ENCODE data around the gene SPIB. TPM values are rescaled to one million over a fixed set of nuclear protein-coding genes. Genes with fewer than 3 reads are reported as not detected.
A peak's percentile ranks its signal among the peaks of the same experiment; 100 is the strongest.

Gene SPIB
- total and polyA plus RNA-seq, 7 donors = 3.0 to 58.1 (median 33.7) TPM; not detected in 3

GRCh38 chr19:50377517-50377916 is 41.2 kb upstream of the SPIB start:
- Histone ChIP-seq H3K27me3 (no peaks in the 10 kb centered on the region), H3K27ac (peak overlapping the region; percentile 92 to 100 (median 99)), H3K4me1 (peaks cover 0 to 17% (median 9%) of the 10 kb centered on the region in 4 donors), H3K4me3 (no peak overlapping the region), H3K9me3 (no peaks in the 10 kb centered on the region), H3K36me3 (peaks cover 27 to 53% (median 52%) of the 10 kb centered on the region in 4 donors)
- no peak for TF ChIP-seq CTCF (IDR thresholded peaks at IDR 0.05)
- no peak for TF ChIP-seq POLR2AphosphoS5 (IDR thresholded peaks at IDR 0.05)
- TF ChIP-seq EP300 (IDR thresholded peaks at IDR 0.05) = no peak
- TF ChIP-seq POLR2A (IDR thresholded peaks at IDR 0.05) = no peak
- intact Hi-C loops (cut with DNase I) = loop anchor here (2.0 to 5.0 kb wide), 2 partner anchors 99 to 425 kb away; partner anchors contain the start of genes EMC10 and GARIN5A
- WGBS, 2 donors = 87 to 88% methylated on average over 9 of the region's 9 CpGs
- DNase-seq = peak; percentile 64

GRCh38 chr19:50378169-50378862 is 40.4 kb upstream of the SPIB start:
- Histone ChIP-seq H3K36me3 (peaks cover 27 to 55% (median 53%) of the 10 kb centered on the region in 4 donors), H3K9me3 (no peaks in the 10 kb centered on the region)
- peak; percentile 62 for DNase-seq

GRCh38 chr19:50378863-50379236 is 39.9 kb upstream of the SPIB start:
- H3K27me3 ChIP-seq = no peaks in the 10 kb centered on the region
- no peaks in the 10 kb centered on the region for H3K9me3 ChIP-seq
- H3K36me3 ChIP-seq = peaks cover 27 to 55% (median 53%) of the 10 kb centered on the region in 4 donors
- H3K27ac ChIP-seq = no peak overlapping the region
- TF ChIP-seq POLR2AphosphoS5 (IDR thresholded peaks at IDR 0.05) = no peak
- WGBS, 2 donors = 94 to 97% methylated on average over 10 of the region's 10 CpGs
- no peak for DNase-seq
- peaks cover 0 to 21% (median 13%) of the 10 kb centered on the region in 4 donors for H3K4me1 ChIP-seq
- intact Hi-C loops (cut with DNase I) = loop anchor here (5.0 kb wide), 1 partner anchor 423 kb away; no protein-coding TSS in a partner anchor
- no peak overlapping the region for H3K4me3 ChIP-seq

More at GRCh38 chr19:50378169-50378862, 40.4 kb upstream of the SPIB start:
- TF ChIP-seq POLR2A (IDR thresholded peaks at IDR 0.05) (no peak), POLR2AphosphoS5 (IDR thresholded peaks at IDR 0.05) (no peak), EP300 (IDR thresholded peaks at IDR 0.05) (no peak), CTCF (IDR thresholded peaks at IDR 0.05) (no peak)
- intact Hi-C loops (cut with DNase I) = loop anchor here (5.0 kb wide), 1 partner anchor 424 kb away; no protein-coding TSS in a partner anchor
- Histone ChIP-seq H3K27ac (no peak overlapping the region), H3K27me3 (no peaks in the 10 kb centered on the region), H3K4me3 (no peak overlapping the region), H3K4me1 (peaks cover 0 to 17% (median 9%) of the 10 kb centered on the region in 4 donors)
- 95 to 97% methylated on average over 36 of the region's 36 CpGs for WGBS, 2 donors

GRCh38 chr19:50379602-50380001 is 39.1 kb upstream of the SPIB start:
- 96% methylated on average over 11 of the region's 11 CpGs for WGBS, 2 donors
- intact Hi-C loops (cut with DNase I) = loop anchor here (5.0 to 10.0 kb wide), 3 partner anchors 53 to 1325 kb away; partner anchors contain the start of gene MYBPC2
- peaks cover 27 to 55% (median 53%) of the 10 kb centered on the region in 4 donors for H3K36me3 ChIP-seq
- H3K9me3 ChIP-seq = no peaks in the 10 kb centered on the region
- no peak overlapping the region for H3K27ac ChIP-seq
- no peak overlapping the region for H3K4me3 ChIP-seq
- no peaks in the 10 kb centered on the region for H3K27me3 ChIP-seq
- H3K4me1 ChIP-seq = peaks cover 0 to 27% (median 16%) of the 10 kb centered on the region in 4 donors
- DNase-seq = no peak
- TF ChIP-seq CTCF (IDR thresholded peaks at IDR 0.05) (no peak), POLR2A (IDR thresholded peaks at IDR 0.05) (no peak), EP300 (IDR thresholded peaks at IDR 0.05) (no peak), POLR2AphosphoS5 (IDR thresholded peaks at IDR 0.05) (no peak)

- 88 to 91% methylated on average over 11 of the region's 11 CpGs for WGBS, 2 donors
- TF ChIP-seq POLR2A (IDR thresholded peaks at IDR 0.05) (no peak), POLR2AphosphoS5 (IDR thresholded peaks at IDR 0.05) (no peak), EP300 (IDR thresholded peaks at IDR 0.05) (no peak), CTCF (IDR thresholded peaks at IDR 0.05) (no peak)
Observed at GRCh38 chr19:50380137-50380536, 38.6 kb upstream of the SPIB start.

More at GRCh38 chr19:50380137-50380536, 38.6 kb upstream of the SPIB start:
- Histone ChIP-seq H3K4me3 (no peak overlapping the region), H3K9me3 (no peaks in the 10 kb centered on the region), H3K27me3 (no peaks in the 10 kb centered on the region), H3K36me3 (peaks cover 27 to 55% (median 53%) of the 10 kb centered on the region in 4 donors), H3K27ac (no peak overlapping the region), H3K4me1 (peaks cover 0 to 32% (median 21%) of the 10 kb centered on the region in 4 donors)
- DNase-seq = no peak
- intact Hi-C loops (cut with DNase I) = loop anchor here (5.0 to 10.0 kb wide), 2 partner anchors 52 to 1325 kb away; partner anchors contain the start of gene MYBPC2

Measured in sigmoid colon (tissue), 7 donors.